Measurements from ENCODE around the gene CGGBP1.
"Not testable (repeated sequence)": the region's sequence is repeated elsewhere in the genome, so short reads cannot be mapped to it uniquely, and the experiment has no call there.

The CGGBP1 gene

DNA sequence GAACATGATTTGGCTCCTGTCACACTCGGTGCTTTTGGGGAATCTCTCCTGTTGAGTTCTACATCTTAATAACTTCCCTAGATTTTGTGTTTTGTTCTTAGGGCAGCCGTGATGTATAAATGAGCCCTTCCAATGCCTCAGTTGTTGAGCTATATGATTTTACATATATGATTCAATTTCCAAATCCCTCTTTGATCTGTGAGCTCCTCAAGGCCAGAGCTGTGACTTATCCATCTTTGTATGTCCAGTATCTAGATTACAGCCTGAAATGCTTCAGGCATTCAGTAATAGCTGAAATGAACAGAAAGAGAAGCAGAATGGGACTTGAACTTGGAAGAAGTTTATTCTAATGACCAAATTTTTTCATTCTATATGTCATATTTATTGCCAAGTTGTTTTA, 26.6 kb downstream of the CGGBP1 start:
- POLR2A ChIA-PET (ENCODE audit: low non-redundant PET), result no interaction called here
- no peak for DNase-seq (ENCODE audit: low spot score)
- CTCF ChIA-PET, result no interaction called here
- TF ChIP-seq, protein P1, sequence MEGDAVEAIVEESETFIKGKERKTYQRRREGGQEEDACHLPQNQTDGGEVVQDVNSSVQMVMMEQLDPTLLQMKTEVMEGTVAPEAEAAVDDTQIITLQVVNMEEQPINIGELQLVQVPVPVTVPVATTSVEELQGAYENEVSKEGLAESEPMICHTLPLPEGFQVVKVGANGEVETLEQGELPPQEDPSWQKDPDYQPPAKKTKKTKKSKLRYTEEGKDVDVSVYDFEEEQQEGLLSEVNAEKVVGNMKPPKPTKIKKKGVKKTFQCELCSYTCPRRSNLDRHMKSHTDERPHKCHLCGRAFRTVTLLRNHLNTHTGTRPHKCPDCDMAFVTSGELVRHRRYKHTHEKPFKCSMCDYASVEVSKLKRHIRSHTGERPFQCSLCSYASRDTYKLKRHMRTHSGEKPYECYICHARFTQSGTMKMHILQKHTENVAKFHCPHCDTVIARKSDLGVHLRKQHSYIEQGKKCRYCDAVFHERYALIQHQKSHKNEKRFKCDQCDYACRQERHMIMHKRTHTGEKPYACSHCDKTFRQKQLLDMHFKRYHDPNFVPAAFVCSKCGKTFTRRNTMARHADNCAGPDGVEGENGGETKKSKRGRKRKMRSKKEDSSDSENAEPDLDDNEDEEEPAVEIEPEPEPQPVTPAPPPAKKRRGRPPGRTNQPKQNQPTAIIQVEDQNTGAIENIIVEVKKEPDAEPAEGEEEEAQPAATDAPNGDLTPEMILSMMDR (conservative IDR thresholded peaks at IDR 0.05; ENCODE audit: low read depth), result no peak
- no peak overlapping the region for H3K27ac ChIP-seq

DNA sequence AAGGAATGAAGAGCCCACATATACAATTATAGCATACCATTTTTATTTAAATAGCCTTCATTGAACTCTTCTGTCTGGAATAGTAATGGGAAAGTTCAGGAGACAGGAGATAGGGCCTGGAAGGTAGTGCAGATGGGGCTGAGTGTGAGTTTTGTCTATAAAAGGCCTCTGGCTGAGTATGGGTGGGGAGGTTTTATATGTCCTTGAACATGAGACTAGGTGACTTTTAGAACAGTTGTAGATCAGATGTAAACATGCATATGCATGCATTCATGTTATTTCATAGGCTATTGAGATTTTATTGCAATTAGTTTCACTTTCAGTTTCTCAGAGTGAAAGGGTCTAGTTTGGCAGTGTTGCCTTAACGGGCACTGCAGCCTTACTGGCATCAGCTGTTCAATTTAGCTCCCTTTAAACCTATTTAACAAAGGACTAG, 27.1 kb downstream of the CGGBP1 start:
- TF ChIP-seq, protein P1 (conservative IDR thresholded peaks at IDR 0.05; ENCODE audit: low read depth), result no peak
- DNase-seq (ENCODE audit: low spot score), result peak; percentile 20
- ChIA-PET CTCF (interaction anchor here (1.0 kb wide), 1 partner anchor 12 kb away, joined by 3 read pairs; no protein-coding TSS in a partner anchor), POLR2A (ENCODE audit: low non-redundant PET) (no interaction called here)
- no peak overlapping the region for H3K27ac ChIP-seq

DNA sequence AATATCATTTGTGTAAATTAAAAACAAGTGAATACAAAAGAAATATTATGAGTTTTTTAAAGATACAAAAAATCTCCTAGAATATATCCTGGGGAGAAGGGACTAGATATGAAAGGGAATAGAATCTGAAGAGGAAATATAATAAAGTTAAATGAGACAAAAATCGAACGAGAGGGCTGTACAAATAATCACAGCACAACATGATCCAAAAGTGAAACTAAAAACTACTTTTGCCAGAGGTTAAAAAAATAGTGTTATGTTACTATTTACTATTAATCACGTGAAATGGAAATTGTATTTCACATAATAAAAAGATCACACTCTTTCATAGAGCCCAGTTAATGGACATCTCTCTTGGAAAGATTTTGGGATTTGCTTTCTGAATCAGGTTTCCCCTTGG, 28.6 kb downstream of the CGGBP1 start:
- CTCF ChIA-PET, result interaction anchor here (0.6 kb wide), 1 partner anchor 214 kb away, joined by 8 read pairs; no protein-coding TSS in a partner anchor
- no peak for DNase-seq (ENCODE audit: low spot score)
- TF ChIP-seq, protein P1 (conservative IDR thresholded peaks at IDR 0.05; ENCODE audit: low read depth), result no peak
- no peak overlapping the region for H3K27ac ChIP-seq
- POLR2A ChIA-PET (ENCODE audit: low non-redundant PET), result no interaction called here

DNA sequence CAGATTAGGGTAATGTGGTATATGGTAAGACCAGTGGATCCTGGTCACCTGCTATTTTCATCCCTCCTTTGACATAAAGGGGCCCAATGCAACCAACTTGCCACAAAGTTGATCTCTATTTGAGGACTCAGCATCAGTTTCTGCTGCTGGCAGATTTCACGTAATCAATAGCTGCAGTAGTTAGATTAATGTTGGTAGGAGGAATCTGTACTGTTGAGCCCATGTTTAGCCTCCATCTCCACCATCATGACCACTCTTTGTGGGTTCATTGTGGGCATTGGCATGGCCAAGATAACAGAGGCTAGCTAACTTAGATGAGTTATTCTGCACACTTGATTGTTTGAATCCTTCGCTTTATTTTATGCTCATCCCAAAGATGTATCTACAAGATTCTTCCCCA, 29.9 kb downstream of the CGGBP1 start:
- ChIA-PET POLR2A (ENCODE audit: low non-redundant PET) (no interaction called here), CTCF (no interaction called here)

DNA sequence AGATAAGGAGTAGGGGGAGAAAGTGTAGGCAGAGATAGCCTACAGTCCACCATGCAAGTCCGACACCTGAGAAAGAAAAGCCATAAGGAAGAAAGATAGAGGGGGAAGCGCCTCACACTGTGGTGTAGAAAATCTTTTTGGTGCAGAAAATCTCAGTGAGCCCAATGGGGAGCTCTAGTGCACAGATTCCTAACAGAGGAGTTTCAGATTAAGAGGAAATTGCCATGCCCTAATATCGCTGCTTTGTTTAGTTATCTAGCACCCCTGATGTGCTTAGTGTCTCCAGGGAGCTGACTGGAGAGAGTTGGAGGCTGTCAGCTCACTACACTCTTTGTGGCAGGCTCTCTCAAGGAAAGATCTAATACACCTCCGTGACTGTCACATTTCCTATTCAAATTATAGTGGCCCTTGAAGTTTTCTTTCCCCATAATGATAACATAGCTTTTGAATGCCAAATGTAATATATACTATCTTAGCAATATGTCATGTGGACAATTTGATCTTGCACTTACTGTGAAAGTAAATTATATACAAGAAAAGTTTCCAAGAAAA, 33.7 kb downstream of the CGGBP1 start:
- H3K27ac ChIP-seq, result no peak overlapping the region
- no peak for DNase-seq (ENCODE audit: low spot score)
- ChIA-PET CTCF (no interaction called here), POLR2A (ENCODE audit: low non-redundant PET) (no interaction called here)
- TF ChIP-seq, protein P1 (conservative IDR thresholded peaks at IDR 0.05; ENCODE audit: low read depth), result no peak

More for the DNA sequence above, 29.9 kb downstream of the CGGBP1 start:
- no peak for DNase-seq (ENCODE audit: low spot score)
- no peak overlapping the region for H3K27ac ChIP-seq
- TF ChIP-seq, protein P1 (conservative IDR thresholded peaks at IDR 0.05; ENCODE audit: low read depth), result no peak

DNA sequence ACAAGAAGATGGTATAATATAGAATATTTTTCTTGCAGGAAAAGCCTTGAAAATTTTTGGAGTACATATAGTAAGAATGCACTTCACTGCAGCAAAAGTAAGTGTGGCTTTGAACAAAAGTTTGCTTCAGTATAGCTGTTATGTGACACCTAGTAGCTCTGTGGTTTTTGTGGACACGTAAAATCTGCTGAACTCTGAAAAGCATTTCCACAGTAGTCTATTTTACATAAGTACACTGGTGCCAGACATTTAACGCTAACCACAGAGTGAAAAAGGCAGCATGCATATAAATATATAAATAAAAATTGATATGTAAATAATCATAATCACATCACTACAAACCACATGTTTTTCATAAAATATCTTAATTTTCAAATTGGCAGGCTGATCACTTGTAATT, 39.8 kb downstream of the CGGBP1 start:
- H3K27ac ChIP-seq, result no peak overlapping the region
- TF ChIP-seq, protein P1 (conservative IDR thresholded peaks at IDR 0.05; ENCODE audit: low read depth), result no peak
- POLR2A ChIA-PET (ENCODE audit: low non-redundant PET), result no interaction called here
- CTCF ChIA-PET, result no interaction called here
- no peak for DNase-seq (ENCODE audit: low spot score)

DNA sequence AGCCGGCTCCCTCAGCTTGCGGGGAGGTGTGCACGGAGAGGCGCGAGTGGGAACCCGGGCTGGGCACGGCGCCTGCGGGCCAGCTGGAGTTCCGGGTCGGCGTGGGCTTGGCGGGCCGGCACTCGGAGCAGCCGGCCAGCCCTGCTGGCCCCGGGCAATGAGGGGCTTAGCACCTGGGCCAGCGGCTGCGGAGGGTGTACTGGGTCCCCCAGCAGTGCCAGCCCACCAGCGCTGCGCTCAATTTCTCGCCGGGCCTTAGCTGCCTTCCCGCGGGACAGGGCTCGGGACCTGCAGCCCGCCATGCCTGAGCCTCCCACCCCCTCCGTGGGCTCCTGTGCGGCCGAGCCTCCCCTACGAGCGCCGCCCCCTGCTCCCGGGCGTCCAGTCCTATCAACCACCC, 43.1 kb downstream of the CGGBP1 start:
- CTCF ChIA-PET; POLR2A ChIA-PET (ENCODE audit: low non-redundant PET); H3K27ac ChIP-seq; DNase-seq (ENCODE audit: low spot score): not testable (repeated sequence)
